AG08396 (cell line): ENCODE results near the gene ABCC12.
"Not testable (repeated sequence)": the region's sequence is repeated elsewhere in the genome, so short reads cannot be mapped to it uniquely, and the experiment has no call there.

Experiments used
- DNase-seq: peaks from one replicate; pipeline ENCODE4 v3.0.0; 2012; ENCODE audit warnings: low spot score, mixed read lengths

The ABCC12 gene

DNA sequence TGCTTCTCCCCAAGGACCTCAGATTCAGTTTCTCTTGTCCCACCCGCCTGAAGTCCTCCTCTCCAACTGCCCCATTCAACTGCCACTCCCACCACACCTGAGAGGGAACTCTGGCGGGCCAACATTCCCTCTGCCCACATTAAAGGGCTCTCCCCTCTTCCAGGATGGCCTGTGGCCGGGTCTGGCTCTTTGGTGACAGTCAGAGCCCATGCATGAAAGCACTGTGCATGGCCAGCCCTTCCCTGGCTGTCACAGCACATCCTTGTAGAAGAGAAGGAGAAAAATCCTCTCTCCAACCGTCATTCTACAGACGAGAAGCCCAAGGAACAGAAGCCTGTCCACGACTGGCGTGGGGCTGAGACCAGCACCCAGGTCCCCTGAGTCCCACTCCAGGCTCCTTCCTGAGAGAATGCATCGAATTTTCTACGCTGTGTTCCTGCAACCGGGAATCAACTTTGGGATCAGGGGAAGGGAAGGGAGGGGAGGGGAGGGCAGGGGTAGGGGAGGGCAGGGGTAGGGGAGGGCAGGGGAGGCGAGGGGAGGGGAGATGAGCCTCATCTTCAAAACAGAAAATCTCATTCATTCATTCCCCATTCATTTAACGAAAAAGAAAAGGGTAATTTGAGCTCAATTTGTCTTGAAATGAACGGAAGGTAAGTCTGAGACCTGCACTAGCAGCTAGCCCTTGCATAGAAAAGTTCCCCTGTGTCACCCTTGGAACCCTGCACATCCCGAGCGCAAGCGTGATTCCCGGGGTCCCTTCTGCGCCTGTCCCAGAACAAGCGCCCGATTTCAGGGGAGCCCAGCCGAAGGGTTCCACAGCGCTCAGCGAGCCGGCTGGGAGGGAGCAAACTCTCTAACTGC, at the start of gene ABCC12:
TSS of gene ABCC12 (minus strand) at position 68 of the 864 bp plus-strand sequence. CDS start 9,569 bp downstream, outside the sequence.
- no peak for DNase-seq

DNA sequence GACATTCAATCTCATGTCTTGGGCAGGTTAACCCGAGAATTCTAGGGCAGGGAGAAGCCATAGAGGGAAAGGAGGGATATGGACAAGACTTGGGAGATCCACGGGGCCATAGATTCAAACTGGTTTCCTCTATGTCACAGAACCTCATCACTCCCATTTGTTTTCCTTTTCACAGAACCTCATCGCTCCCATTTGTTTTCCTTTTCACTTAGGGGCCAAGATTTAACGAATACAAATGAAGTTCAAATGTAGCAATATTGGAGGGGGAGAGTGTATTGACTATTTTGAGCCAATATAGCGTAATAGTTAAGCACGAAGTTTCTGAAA, 49.0 kb upstream of the ABCC12 start:
- DNase-seq, result no peak

- no peak for DNase-seq
Observed at GRCh38 chr16:48203974-48204824, 48.4 kb upstream of the ABCC12 start.

GRCh38 chr16:48201515-48202201, 45.9 kb upstream of the ABCC12 start:
- DNase-seq, result no peak

GRCh38 chr16:48197294-48197693, 41.5 kb upstream of the ABCC12 start:
- DNase-seq, result no peak

DNA sequence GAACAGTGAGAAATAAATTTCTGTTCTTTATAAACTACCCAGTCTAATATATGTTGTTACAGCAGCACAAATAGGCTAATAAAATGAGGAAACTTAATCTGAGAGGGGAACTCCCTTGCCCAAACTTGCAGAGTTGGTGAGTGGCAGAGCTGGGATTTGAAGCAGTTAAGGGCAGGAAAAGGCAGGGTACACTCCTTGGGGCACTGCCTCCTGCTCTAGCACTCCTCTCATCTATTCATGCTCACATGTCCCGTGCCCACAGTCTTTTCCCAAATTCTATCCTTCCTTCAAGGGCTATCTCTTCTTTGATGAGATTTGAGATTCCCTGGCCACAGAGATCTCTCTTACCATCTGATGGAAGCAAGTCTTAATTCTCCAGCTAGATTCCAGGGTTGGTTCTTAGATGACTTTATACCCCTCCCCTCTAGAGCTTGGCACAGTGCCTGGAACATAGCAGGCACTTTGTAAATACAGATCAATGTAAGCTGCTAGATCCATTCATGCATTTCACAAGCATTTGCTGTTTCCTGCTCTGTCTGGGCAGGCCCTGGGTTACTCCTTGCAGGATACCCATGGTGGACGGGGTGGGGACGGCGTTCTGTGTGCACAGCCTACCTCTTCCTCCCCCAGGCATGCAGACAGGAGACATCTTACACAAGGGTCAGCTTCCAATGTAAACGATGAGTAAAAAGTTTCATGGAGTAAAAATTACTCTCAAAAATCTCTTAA, 39.2 kb upstream of the ABCC12 start:
- peak; percentile 15 for DNase-seq

- no peak for DNase-seq
Observed at GRCh38 chr16:48193846-48194245, 38.1 kb upstream of the ABCC12 start.

GRCh38 chr16:48188449-48189102, 32.8 kb upstream of the ABCC12 start:
- no peak for DNase-seq

DNA sequence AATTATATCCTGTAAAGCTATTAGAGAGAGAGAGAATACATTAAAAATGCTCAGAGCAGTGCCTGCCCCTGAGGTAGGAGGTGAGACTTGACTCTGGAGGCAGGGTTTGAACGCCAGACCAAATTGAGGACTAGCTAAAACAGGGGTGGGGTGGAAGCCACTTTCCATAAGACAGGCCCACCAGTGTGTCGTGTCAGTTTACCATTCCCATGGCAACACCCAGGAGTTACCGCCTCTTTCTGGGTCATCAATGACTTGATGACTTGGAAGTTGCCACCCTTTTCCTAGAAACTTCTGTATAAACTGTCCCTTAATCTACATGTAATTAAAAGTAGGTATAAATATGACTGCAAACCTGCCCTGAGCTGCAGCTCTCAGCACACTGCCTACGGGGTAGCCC, 32.0 kb upstream of the ABCC12 start:
- no peak for DNase-seq

DNA sequence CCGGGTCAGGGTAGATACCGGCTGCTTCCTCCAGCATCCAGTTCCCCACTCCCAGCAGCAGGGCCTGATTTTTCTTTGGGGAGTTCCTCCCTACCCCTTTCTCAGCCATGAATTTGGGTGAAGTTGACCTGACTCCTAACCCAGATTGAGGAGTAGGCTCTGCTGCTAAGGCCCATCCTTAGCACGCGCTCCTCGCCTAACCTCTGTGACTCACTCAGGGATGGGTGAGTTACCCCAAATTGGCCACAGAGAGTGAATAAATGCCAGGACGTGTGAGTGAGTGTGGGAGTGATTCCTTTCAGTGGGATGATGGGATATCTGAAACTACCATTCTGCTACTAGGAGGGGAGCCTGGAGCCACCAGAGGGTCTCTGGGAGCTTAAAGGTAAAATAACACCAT, 28.9 kb upstream of the ABCC12 start:
- DNase-seq, result no peak

DNA sequence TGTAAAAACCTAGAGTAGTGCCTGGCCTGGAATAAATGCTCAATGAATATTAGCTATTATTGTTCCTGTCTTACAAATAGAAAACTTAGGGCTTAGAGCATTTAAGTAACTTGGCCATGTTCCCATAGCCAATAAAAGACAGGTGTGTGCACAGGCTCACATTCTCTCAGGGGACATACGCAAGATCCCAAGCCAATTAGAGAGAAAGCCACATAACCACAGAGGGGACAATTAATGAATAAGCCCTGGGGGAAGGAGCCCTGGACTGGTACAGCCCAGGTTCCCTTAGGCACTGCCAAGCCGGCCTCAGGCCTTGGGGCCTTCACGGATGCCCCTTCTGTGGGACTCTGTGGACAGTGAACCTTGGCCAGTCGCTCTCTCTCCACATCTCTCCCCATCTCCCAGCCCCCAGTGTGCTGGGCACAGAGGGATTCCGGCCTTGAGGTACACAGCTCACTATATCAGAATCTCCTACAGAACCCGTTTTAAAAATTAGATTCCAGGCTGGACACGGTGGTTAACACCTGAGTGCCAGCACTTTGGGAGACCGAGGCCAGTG, 27.3 kb upstream of the ABCC12 start:
- DNase-seq, result no peak

- not testable (repeated sequence) for DNase-seq
Observed at GRCh38 chr16:48181746-48182520, 26.1 kb upstream of the ABCC12 start.

- no peak for DNase-seq
Observed at GRCh38 chr16:48180868-48181480, 25.2 kb upstream of the ABCC12 start.

DNA sequence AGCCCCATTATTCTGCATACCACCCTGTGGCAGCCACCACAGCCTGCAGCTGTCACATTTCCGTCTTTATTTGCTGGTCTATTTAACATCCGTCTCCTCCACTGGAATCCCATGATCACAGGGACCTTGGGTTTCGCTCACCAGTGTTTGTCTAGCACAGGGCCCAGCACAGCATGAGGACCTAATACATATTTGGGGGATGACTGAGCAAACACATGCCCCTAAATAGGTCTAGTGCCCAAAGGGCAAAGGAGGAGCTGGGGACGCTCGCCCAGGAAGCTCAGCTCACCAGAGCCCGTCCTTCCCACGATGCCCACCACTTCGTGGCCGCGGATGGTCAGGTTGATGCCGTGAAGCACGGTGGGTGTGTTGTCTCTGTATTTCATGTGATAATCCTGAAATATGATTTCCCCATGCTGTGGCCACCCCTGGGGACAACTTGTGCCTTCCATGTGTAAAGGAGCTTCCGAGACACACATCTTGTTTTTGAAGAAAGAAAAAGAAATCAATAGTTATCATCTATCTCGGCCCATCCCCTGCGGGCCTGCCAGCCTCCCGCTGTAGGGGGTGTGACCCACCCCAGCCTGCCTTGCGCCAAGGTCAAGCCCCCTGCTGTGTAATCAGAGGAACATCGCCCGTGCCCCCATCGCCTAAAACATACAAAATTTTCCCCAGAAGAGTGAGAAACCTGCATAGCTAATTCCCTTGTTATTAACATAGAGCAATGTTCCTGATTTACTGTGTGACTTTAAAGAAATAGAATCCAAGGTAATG, 21.0 kb upstream of the ABCC12 start:
- DNase-seq, result no peak

- DNase-seq, result no peak
Observed at GRCh38 chr16:48173889-48174288, 18.1 kb upstream of the ABCC12 start.

DNA sequence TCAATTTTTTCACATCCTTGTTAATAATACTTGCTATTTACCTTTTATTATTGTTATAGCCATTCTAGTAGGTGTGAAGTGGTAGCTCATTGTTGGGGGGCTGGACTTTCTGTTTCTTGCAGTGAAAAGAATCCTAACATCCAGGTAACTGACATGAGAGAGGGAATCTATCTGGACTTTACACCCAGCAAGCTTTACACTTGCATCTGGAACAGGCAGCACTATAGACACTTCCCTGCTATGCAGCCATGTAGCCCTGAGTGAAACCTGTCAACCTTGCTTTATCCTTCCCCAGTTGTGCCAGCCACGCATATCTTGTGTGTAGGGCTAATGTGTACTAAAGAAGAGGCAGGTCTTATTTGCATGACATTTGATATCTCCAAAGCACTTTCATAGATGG, 16.9 kb upstream of the ABCC12 start:
- no peak for DNase-seq

DNA sequence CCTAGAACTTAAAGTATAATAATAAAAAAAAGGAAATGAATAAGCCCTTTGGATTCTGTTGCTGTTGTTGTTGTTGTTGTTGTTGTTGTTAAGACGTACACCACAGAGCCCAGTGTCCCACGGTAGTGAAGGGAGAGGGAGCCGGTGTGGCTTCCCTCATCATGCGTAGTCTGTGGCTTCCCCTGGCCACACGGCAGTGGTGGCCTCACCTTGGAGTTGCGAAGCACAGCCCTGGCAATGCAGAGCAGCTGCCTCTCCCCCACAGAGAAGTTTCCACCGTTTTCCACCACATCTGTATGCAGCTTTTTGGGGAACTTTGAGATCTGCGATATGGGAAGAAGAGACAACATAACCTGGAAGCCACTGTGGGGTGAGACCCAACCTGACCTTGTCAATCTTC, 14.1 kb upstream of the ABCC12 start:
- DNase-seq, result no peak

DNA sequence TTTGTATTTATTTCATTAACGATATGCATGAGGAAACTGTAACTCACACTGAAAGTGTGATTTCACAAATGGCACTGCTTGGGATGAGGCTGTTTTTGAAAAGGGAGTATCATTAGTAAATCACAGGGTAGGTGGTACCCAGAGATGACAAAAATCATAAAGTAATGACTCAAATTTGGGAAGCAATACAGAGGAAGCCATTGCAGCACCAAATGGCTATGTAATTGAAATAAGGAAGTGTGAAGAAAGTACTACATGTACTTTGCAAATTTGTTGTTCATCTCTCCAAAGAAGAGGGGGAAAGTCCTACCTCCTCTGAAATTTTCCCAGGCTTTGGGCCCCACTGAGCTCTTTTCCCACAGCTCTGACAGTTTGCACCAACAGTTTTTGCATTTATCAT, 12.3 kb upstream of the ABCC12 start:
- DNase-seq, result no peak

GRCh38 chr16:48166617-48167016, 10.8 kb upstream of the ABCC12 start:
- DNase-seq, result not testable (repeated sequence)
